HG03280 (cell line): ENCODE measurements around the gene POLE3.
"Not testable (repeated sequence)": the region's sequence is repeated elsewhere in the genome, so short reads cannot be mapped to it uniquely, and the experiment has no call there.

Experiments
- ATAC-seq: cut with Tn5 transposase; IDR thresholded peaks from one replicate; pipeline ENCODE4 v1.9.1; 2021; ENCODE audit warnings: mild to moderate bottlenecking, moderate library complexity; ENCODE audit not compliant: unreplicated experiment

POLE3 gene

GRCh38 chr9:113410207-113410864, at the start of gene POLE3, which contains the start of gene C9orf43:
TSS of gene POLE3 (minus strand) at chr9:113410675. CDS start at chr9:113410293, 382 bp downstream.
TSS of gene C9orf43 (plus strand) at chr9:113410747. CDS start at chr9:113413494, 2,747 bp downstream.
- ATAC-seq, result peak; percentile 90

GRCh38 chr9:113456235-113456634, 45.8 kb upstream of the POLE3 start:
- no peak for ATAC-seq

- no peak for ATAC-seq
Measured at GRCh38 chr9:113454914-113455761, 44.7 kb upstream of the POLE3 start.

GRCh38 chr9:113452113-113452605, 41.7 kb upstream of the POLE3 start:
- no peak for ATAC-seq

- ATAC-seq, result no peak
Measured at GRCh38 chr9:113449376-113449775, 38.9 kb upstream of the POLE3 start.

- ATAC-seq, result no peak
Measured at GRCh38 chr9:113446323-113446740, 35.9 kb upstream of the POLE3 start.

GRCh38 chr9:113444736-113445135, 34.3 kb upstream of the POLE3 start:
- ATAC-seq, result no peak

- ATAC-seq, result not testable (repeated sequence)
Measured at GRCh38 chr9:113437716-113438115, 27.2 kb upstream of the POLE3 start.

- ATAC-seq, result no peak
Measured at GRCh38 chr9:113436728-113437515, 26.4 kb upstream of the POLE3 start.

GRCh38 chr9:113431191-113431590, 20.7 kb upstream of the POLE3 start:
- no peak for ATAC-seq

- no peak for ATAC-seq
Measured at GRCh38 chr9:113428062-113428615, 17.7 kb upstream of the POLE3 start.

- ATAC-seq, result no peak
Measured at GRCh38 chr9:113427629-113428028, 17.2 kb upstream of the POLE3 start.

GRCh38 chr9:113426701-113427100, 16.2 kb upstream of the POLE3 start:
- no peak for ATAC-seq

GRCh38 chr9:113425072-113425471, 14.6 kb upstream of the POLE3 start:
- ATAC-seq, result no peak

- ATAC-seq, result no peak
Measured at GRCh38 chr9:113421726-113422125, 11.3 kb upstream of the POLE3 start.

GRCh38 chr9:113417370-113417769, 6.9 kb upstream of the POLE3 start:
- no peak for ATAC-seq

- ATAC-seq, result peak; percentile 91
Measured at GRCh38 chr9:113416149-113416721, 5.8 kb upstream of the POLE3 start.

GRCh38 chr9:113409883-113410206, 630 bp downstream of the POLE3 start:
- peak; percentile 6 for ATAC-seq

- ATAC-seq, result no peak
Measured at GRCh38 chr9:113409481-113409880, 994 bp downstream of the POLE3 start.

- peak; percentile 33 for ATAC-seq
Measured at GRCh38 chr9:113406873-113407511, 3.5 kb downstream of the POLE3 start.
